ENCODE data around the gene STAT5B. TPM values are rescaled to one million over a fixed set of nuclear protein-coding genes. Genes with fewer than 3 reads are reported as not detected.
"Not testable (repeated sequence)": the region's sequence is repeated elsewhere in the genome, so short reads cannot be mapped to it uniquely, and the experiment has no call there.

STAT5B gene
- total RNA-seq, 2 donors from 2014 or later = 31.4 to 49.1 TPM

- no peaks in the 10 kb centered on the region for H3K27me3 ChIP-seq
- H3K4me1 ChIP-seq = no peaks in the 10 kb centered on the region
- H3K9me3 ChIP-seq = no peaks in the 10 kb centered on the region
- no peak for DNase-seq (ENCODE audit: low spot score)
- no peak overlapping the region for H3K27ac ChIP-seq
- H3K4me3 ChIP-seq = no peak overlapping the region
- H3K36me3 ChIP-seq = no peaks in the 10 kb centered on the region
- no peak for TF ChIP-seq CTCF (IDR thresholded peaks at IDR 0.05)
Observed at GRCh38 chr17:42241871-42242270, 34.3 kb downstream of the STAT5B start.

- DNase-seq (ENCODE audit: low spot score) = peak; percentile 18
- H3K9me3 ChIP-seq, H3K27me3 ChIP-seq, H3K4me1 ChIP-seq, H3K27ac ChIP-seq, H3K4me3 ChIP-seq, H3K36me3 ChIP-seq: not testable (repeated sequence)
Observed at GRCh38 chr17:42240863-42241262, 35.3 kb downstream of the STAT5B start.

- Histone ChIP-seq H3K4me1 (no peaks in the 10 kb centered on the region), H3K9me3 (no peaks in the 10 kb centered on the region), H3K36me3 (no peaks in the 10 kb centered on the region), H3K27ac (no peak overlapping the region), H3K27me3 (no peaks in the 10 kb centered on the region), H3K4me3 (no peak overlapping the region)
- TF ChIP-seq CTCF (IDR thresholded peaks at IDR 0.05) = no peak
- no peak for DNase-seq (ENCODE audit: low spot score)
Observed at GRCh38 chr17:42240201-42240600, 36.0 kb downstream of the STAT5B start.

GRCh38 chr17:42239576-42239975 is 36.6 kb downstream of the STAT5B start:
- not testable (repeated sequence) for H3K4me3 ChIP-seq, H3K27ac ChIP-seq, H3K27me3 ChIP-seq, H3K4me1 ChIP-seq, H3K9me3 ChIP-seq, H3K36me3 ChIP-seq
- peak; percentile 18 for DNase-seq (ENCODE audit: low spot score)

GRCh38 chr17:42236760-42237159 is 39.4 kb downstream of the STAT5B start:
- no peaks in the 10 kb centered on the region for H3K27me3 ChIP-seq
- no peak for TF ChIP-seq CTCF (IDR thresholded peaks at IDR 0.05)
- peaks cover 1% of the 10 kb centered on the region for H3K36me3 ChIP-seq
- no peak overlapping the region for H3K4me3 ChIP-seq
- H3K9me3 ChIP-seq = no peaks in the 10 kb centered on the region
- H3K27ac ChIP-seq = no peak overlapping the region
- DNase-seq (ENCODE audit: low spot score) = no peak
- peaks cover 0 to 13% of the 10 kb centered on the region in 2 donors for H3K4me1 ChIP-seq

GRCh38 chr17:42233994-42234393 is 42.2 kb downstream of the STAT5B start:
- DNase-seq (ENCODE audit: low spot score) = no peak
- Histone ChIP-seq H3K4me3 (no peak overlapping the region), H3K27me3 (no peaks in the 10 kb centered on the region), H3K36me3 (peaks cover 10% of the 10 kb centered on the region), H3K4me1 (peaks cover 0 to 13% of the 10 kb centered on the region in 2 donors), H3K27ac (peak overlapping the region in 1 of 2 donors; percentile 45), H3K9me3 (no peaks in the 10 kb centered on the region)
- no peak for TF ChIP-seq CTCF (IDR thresholded peaks at IDR 0.05)

GRCh38 chr17:42233156-42233555 is 43.0 kb downstream of the STAT5B start:
- H3K27me3 ChIP-seq = no peaks in the 10 kb centered on the region
- H3K4me3 ChIP-seq = no peak overlapping the region
- TF ChIP-seq CTCF (IDR thresholded peaks at IDR 0.05) = no peak
- H3K4me1 ChIP-seq = peaks cover 0 to 22% of the 10 kb centered on the region in 2 donors
- no peak overlapping the region for H3K27ac ChIP-seq
- no peaks in the 10 kb centered on the region for H3K9me3 ChIP-seq
- peaks cover 10% of the 10 kb centered on the region for H3K36me3 ChIP-seq
- DNase-seq (ENCODE audit: low spot score) = no peak

Data from right atrium auricular region (tissue), 2 donors.